Thymus (tissue), 11 donors: Measurements from ENCODE around the gene BPIFB6. TPM values are rescaled to one million over a fixed set of nuclear protein-coding genes. Genes with fewer than 3 reads are reported as not detected.

Experiments used
- DNase-seq, 9 donors: peaks; one replicate each; pipeline ENCODE4 v3.0.0-alpha.2; 2013; ENCODE audit warnings: low spot score in 9 of 9, low read depth in 6 of 9, missing footprints in 1 of 9
- H3K27ac ChIP-seq, 2 donors: one replicate each; pipeline ENCODE4 v1.5.1; 2013; ENCODE audit warnings: control low read depth in 1 of 2, low read depth in 1 of 2, low read length in 1 of 2, mild to moderate bottlenecking in 1 of 2, moderate library complexity in 1 of 2
- H3K27me3 ChIP-seq, 2 donors: one replicate each; pipeline ENCODE4 v1.5.1; 2013; ENCODE audit warnings: low read length in 1 of 2; ENCODE audit not compliant: control insufficient read depth in 2 of 2, insufficient read depth in 1 of 2
- H3K36me3 ChIP-seq, 2 donors: one replicate each; pipeline ENCODE4 v1.5.1; 2013; ENCODE audit warnings: low read length in 1 of 2, mild to moderate bottlenecking in 1 of 2, moderate library complexity in 1 of 2; ENCODE audit not compliant: control insufficient read depth in 2 of 2, insufficient read depth in 2 of 2
- H3K4me1 ChIP-seq, 2 donors: one replicate each; pipeline ENCODE4 v1.5.1; 2013; ENCODE audit warnings: low read length in 2 of 2; ENCODE audit not compliant: control insufficient read depth in 2 of 2, insufficient read depth in 2 of 2
- H3K4me3 ChIP-seq, 2 donors: one replicate each; pipeline ENCODE4 v1.5.1; 2013; ENCODE audit warnings: low read length in 2 of 2, control low read depth in 1 of 2, mild to moderate bottlenecking in 1 of 2
- H3K9me3 ChIP-seq, 2 donors: one replicate each; pipeline ENCODE4 v1.5.1; 2013; ENCODE audit warnings: low read length in 1 of 2, mild to moderate bottlenecking in 1 of 2; ENCODE audit not compliant: control insufficient read depth in 2 of 2, insufficient read depth in 1 of 2
- WGBS: extraction: QIAGEN DNeasy Blood & Tissue Kit; methylation state at CpG from one replicate; pipeline ENCODE4 v1.1.7; 2013; 5-methylcytosine and 5-hydroxymethylcytosine counted together
- polyA plus RNA-seq: library from polyadenylated mRNA; stranded (reverse); fragments of 200-250 nt; gene quantifications from one replicate; pipeline ENCODE4 v1.2.3, GENCODE V29; 2013
- total RNA-seq: library from RNA; stranded (reverse); fragments of 120-200 nt; gene quantifications from one replicate; pipeline ENCODE4 v1.2.4, GENCODE V29; 2013
- donor health status: healthy.

The BPIFB6 gene
- total and polyA plus RNA-seq, 2 donors: 0.05 TPM; not detected in 1

DNA sequence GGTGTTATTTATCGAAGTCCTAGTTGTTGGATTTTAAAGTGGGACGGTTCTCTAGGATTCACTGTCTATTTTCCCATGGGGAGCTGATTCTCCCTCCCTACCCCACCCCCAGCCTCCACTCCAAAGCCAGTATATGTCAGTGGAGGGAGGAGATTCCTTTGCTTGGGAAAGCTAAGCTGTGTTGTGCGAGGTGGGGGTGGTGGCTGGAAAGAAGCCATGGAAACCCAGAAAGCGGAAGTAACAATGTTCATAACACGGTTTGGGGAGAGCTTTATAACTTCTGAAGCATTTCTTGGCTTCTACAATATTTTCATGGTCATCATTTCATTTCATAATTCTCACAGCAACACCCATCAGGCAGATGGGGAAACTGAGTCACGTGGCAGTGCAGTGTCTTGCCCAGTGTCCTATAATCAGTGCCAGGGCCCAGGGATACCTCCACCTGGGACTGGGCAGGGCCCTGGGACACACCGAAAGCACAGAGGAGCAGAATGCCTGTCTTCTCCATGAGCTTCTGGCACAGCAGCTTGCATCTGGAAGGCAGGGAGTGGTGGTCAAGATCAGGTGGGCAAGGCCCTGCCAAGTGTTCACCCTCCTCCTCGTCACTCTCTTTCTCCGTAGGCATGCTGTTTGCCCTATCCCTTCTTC, 31.7 kb upstream of the BPIFB6 start:
- no peaks in the 10 kb centered on the region for H3K27me3 ChIP-seq
- H3K27ac ChIP-seq: no peak overlapping the region
- WGBS: 68% methylated on average over 9 of the region's 9 CpGs
- H3K36me3 ChIP-seq: no peaks in the 10 kb centered on the region
- no peaks in the 10 kb centered on the region for H3K4me1 ChIP-seq
- no peak overlapping the region for H3K4me3 ChIP-seq
- peaks cover 1 to 6% of the 10 kb centered on the region in 2 donors for H3K9me3 ChIP-seq
- no peak for DNase-seq

DNA sequence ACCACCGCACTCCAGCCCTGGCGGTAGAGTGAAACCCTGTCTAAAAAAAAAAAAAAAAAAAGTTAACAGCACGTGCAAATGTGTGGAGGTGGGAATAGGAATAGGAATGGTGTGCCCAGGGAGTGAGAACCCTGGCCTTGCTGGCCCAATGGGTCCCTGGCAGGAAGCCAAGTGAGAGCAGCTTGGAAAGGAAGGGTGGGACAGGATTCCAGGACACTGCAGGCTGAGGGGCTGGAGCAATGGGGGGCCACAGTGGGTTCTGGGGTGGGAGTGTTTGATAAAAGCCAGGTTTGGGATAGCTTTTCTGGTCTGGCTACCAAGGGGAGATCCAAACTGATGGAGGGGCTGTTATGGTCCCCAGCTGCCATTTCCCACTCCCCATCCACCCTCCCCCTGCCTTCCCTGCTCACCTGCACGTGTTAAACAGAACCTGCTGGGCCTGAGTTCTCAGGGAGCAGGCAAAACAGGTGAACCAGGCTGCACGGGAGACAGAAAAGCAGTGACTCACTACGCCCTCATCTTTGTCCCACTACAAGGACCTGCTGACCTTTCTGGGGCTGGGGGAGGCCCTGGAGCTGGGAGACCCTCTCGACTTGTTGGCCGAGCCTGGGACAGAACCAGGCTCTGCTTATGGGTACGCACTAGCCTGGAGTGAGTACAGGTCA, 30.5 kb upstream of the BPIFB6 start:
- no peak for DNase-seq
- 91% methylated on average over 9 of the region's 9 CpGs for WGBS

DNA sequence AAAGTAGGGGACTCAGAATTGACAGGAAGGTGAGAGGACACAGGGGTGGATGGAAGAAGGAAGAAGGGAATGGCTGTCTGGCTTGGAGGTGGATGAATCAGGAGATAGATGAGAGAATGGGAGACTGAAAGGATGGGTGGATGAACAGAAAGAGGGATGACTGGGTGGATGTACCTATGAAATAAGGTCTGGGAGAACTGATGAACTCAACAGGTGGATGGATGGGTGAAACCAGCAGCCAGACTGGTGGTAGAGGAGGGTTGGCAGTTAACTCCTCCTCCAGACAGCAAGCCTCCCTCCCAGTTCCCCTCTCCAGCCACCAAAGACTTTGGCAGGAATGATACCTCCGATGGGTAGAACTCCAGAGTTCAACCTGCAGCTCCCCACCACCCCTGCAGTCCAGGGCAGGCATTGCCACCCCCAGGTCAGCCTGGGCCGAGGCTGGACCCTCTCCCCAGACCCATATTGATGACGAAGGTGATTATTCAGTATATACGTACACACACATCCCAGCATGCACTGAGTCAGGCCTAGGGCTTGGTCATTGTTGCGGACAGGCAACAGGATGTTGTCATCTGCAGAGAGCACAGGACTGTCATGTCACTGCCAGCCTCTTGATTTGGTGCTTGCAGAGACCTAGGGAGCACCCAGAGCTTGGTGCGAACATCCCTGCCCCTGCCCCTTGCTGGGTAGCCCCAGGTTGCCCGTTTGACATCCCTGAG, 29.2 kb upstream of the BPIFB6 start:
- Histone ChIP-seq H3K27me3 (no peaks in the 10 kb centered on the region), H3K4me3 (no peak overlapping the region), H3K27ac (no peak overlapping the region), H3K36me3 (no peaks in the 10 kb centered on the region), H3K9me3 (peaks cover 1 to 10% of the 10 kb centered on the region in 2 donors), H3K4me1 (peaks cover 0 to 2% of the 10 kb centered on the region in 2 donors)
- 99% methylated on average over 7 of the region's 7 CpGs for WGBS
- no peak for DNase-seq

More for the DNA sequence above, 30.5 kb upstream of the BPIFB6 start:
- Histone ChIP-seq H3K27ac (no peak overlapping the region), H3K9me3 (peaks cover 1 to 10% of the 10 kb centered on the region in 2 donors), H3K36me3 (no peaks in the 10 kb centered on the region), H3K27me3 (no peaks in the 10 kb centered on the region), H3K4me3 (no peak overlapping the region), H3K4me1 (peaks cover 0 to 2% of the 10 kb centered on the region in 2 donors)

DNA sequence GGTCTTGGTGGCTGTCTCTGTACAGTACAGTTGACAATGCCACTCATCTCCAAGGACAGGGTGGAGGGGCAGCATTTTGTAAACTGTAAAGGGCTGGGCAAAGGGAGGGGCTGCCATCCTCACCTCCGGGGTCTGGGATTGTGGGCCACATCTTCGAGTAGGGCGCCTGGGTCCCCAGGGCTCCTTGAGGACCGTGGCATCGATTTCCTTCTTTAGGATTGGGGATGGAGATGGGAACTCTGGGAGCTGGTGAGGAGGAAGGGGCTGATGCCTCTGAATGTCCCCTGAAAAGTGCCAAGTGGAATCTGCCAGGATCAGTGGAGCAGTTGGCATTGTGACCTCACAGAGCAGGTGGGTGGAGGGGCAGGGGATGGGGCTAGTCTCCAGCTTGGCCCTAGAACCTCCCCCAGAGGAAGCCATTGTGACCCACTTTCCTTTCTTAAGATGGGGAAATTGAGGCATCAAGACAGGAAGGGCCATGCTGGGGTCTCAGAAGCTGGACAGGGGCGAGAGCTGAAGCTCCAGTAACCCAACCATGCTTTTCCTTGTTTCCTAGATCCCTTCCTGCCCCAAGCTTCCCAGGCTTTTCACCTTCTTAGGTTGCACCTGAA, 27.2 kb upstream of the BPIFB6 start, which contains the start of gene SUN5:
TSS of gene SUN5 (minus strand) at position 293 of the 611 bp plus-strand sequence. CDS start at position 200, 93 bp downstream.
- Histone ChIP-seq H3K4me3 (no peak within 1 kb of the TSS), H3K36me3 (no peaks in the 10 kb centered on the region), H3K27me3 (no peaks in the 10 kb centered on the region), H3K4me1 (peaks cover 0 to 2% of the 10 kb centered on the region in 2 donors), H3K27ac (no peak within 1 kb of the TSS), H3K9me3 (peaks cover 1 to 10% of the 10 kb centered on the region in 2 donors)
- 98% methylated on average over 6 of the region's 6 CpGs for WGBS
- DNase-seq: no peak

DNA sequence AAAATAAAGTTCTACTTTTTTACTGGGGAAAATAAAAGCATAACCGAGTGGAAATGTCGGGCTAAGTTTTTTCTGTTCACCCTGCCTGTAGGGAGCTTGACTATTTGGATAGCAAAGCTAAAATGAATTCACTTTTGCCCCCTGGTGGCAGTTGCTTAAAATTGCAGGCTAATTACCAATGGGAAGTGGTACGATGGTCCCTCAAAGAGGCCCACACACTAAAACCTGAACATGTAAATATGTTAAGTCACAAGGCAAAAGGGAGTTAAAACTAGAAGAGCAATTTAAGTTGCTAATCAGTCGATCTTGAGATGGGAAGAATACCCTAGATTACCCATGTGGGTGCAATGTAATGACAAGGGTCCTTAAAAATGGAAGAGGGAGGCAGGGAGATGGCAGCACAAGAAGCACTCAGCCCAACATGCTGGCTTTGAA, 26.3 kb upstream of the BPIFB6 start:
- Histone ChIP-seq H3K27ac (no peak overlapping the region), H3K9me3 (peaks cover 1 to 10% of the 10 kb centered on the region in 2 donors), H3K4me3 (no peak overlapping the region), H3K36me3 (no peaks in the 10 kb centered on the region), H3K27me3 (no peaks in the 10 kb centered on the region), H3K4me1 (peaks cover 0 to 2% of the 10 kb centered on the region in 2 donors)
- 74% methylated on average over 4 of the region's 4 CpGs for WGBS
- DNase-seq: peak in 1 of 9 donors; percentile 51

DNA sequence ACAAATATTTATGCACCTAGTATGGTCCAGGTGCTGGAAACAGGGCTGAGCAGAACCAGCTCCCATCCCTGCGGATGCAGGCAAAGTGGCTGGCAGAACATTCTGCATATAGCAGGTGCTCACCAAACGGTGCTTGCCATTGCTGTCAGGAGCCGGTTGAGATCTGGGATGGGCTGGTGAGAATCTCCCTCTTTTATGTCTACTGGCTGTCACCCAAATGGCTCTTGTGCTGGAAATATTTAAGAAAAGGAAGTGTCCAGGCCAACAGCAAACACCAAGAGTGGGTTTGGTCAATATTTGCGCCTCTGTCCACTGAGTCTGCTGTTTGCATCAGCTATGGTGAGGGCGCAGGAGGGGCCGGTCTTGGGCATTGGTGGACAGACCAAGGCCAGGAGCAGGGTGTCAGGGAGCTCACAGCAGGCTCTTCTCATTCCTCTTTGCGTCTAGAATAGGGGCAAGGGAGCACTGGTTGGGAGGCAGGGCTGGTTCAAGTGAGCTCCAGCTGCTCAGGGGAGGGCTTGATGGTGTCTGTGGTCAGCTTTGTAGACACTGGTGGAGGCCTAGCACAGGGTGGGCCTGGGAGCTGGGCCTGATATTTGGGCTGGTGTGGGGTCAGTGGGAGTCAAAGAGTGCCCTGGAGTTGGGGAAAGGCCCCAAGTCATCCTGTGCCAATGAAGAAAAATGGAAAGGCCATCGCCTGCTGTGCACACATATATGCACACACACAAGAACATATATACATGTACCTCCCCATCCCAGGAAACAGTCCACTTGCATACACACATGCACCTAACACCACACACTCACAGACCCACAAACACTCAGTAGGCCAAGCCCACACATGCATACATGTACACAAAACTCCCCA, 25.3 kb upstream of the BPIFB6 start:
- H3K4me3 ChIP-seq: no peak overlapping the region
- H3K27me3 ChIP-seq: no peaks in the 10 kb centered on the region
- no peak for DNase-seq
- 91% methylated on average over 8 of the region's 8 CpGs for WGBS
- H3K36me3 ChIP-seq: no peaks in the 10 kb centered on the region
- H3K9me3 ChIP-seq: peaks cover 1 to 10% of the 10 kb centered on the region in 2 donors
- H3K27ac ChIP-seq: no peak overlapping the region
- peaks cover 0 to 2% of the 10 kb centered on the region in 2 donors for H3K4me1 ChIP-seq

DNA sequence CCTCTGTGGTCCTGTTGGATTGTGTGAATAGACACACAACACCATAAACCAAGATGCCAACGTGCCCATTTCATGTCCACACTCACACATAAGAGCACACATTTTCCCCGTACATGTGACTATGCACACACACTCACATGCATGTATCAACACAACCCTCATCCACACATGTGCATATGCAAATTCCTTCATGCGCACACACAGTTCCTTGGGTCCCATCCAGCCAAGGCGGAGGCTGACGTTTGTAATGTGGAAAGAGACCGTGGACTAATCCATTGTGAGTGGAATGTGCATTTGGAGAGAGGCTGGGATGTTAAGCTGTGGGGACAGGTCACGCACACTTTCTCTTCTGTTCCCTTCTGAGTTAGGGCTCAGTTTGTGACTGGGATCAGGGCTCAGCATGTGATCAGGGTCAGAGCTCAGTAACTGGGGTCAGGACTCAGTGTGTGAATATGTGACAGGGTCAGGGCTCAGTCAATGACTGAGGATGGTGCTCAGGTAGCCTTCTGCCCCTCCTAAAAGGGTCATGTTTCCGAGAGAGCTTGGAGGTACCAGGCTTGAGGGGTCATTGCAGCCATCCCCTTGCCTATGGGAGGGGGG, 24.6 kb upstream of the BPIFB6 start:
- no peak overlapping the region for H3K27ac ChIP-seq
- no peaks in the 10 kb centered on the region for H3K27me3 ChIP-seq
- no peaks in the 10 kb centered on the region for H3K36me3 ChIP-seq
- H3K4me3 ChIP-seq: no peak overlapping the region
- peaks cover 0 to 2% of the 10 kb centered on the region in 2 donors for H3K4me1 ChIP-seq
- peaks cover 1 to 10% of the 10 kb centered on the region in 2 donors for H3K9me3 ChIP-seq
- WGBS: 97% methylated on average over 8 of the region's 8 CpGs
- DNase-seq: no peak
